Spleen (tissue), 7 donors: Measurements from ENCODE around the gene RNPS1.

Source experiments
- CTCF ChIP-seq, 11 experiments: fragments of 200-600 bp in 7 of 11; fragments of 450-650 bp in 4 of 11; sonication (generic) in 4 of 11; IDR thresholded peaks in 8 of 11; conservative IDR thresholded peaks in 3 of 11; 1 replicate in 7 of 11; 2 replicates in 4 of 11; pipeline versions ENCODE4 v1.4.0 to v1.8.0; 2016 to 2021; ENCODE audit warnings: antibody characterized with exemption in 11 of 11, inconsistent platforms in 4 of 11, mild to moderate bottlenecking in 1 of 11
- POLR2A ChIP-seq, 3 donors: fragments of 450-650 bp; IDR thresholded peaks; one replicate each; pipeline ENCODE4 v1.5.1; 2017; ENCODE audit warnings: antibody characterized with exemption in 3 of 3, mild to moderate bottlenecking in 1 of 3
- donor health status: DM: no; HTN: no; CAD: no; lungs with moderate emphysema.
- donor health status: DM: no; HTN: no; CAD: no.
- donor health status: DM: no; HTN: no; CAD: no.

DNA sequence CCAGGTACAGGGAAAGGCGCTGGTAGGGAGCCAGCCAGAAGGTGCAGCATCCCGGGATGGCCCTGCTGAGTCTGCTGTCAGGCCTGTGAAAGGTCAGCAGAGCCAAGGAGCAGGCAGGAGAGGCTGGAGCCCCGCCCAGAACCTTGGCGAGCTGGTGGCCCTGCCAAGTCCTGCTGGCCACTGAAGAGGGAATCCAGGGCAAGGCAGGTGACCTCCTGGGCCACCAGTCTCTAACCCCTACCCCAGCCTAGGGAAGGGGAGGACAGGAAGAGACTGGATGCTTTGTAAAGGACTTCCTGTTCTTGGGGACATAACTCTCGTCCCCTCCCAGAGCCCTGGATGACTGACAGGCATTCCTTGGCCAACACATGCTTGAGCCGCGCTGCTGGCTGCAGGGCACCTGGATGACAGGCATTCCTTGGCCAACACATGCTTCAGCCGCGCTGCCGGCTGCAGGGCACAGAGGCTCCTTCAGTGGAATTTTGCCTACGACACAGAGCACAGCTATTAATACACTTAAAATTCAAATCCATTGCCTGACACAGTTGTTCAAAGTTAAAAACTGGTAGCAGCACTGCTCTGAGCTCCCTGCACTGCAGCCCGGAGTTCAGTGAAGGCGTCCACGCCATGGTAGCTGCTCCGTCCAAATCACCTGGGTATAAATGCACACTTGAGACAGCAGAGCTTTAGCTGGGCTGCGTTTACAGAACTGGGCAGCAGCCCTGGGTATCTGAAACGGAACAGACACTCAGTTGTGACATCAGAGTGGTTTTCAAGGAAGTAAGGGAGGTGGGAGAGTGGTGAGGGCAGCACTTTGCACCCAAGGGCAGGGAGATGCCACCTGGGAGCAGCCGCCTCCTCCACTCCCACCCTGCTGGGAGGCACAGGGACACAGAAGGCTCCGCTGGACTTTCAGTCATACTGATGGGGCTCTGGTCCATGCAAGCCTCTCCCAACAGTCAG, 55.3 kb downstream of the RNPS1 start:
- TF ChIP-seq CTCF (IDR thresholded peaks at IDR 0.05 in 8 of 11, conservative IDR thresholded peaks at IDR 0.05 in 3 of 11), result no peak
- TF ChIP-seq POLR2A (IDR thresholded peaks at IDR 0.05), result no peak
